Gastroesophageal sphincter (tissue), 4 donors: ENCODE measurements around the gene ADAMTS2. TPM values are rescaled to one million over a fixed set of nuclear protein-coding genes. Genes with fewer than 3 reads are reported as not detected.

ENCODE experiments used
- ATAC-seq: fragments of 150-250 bp; one replicate; pipeline ENCODE4 v1.9.1; 2016; ENCODE audit warnings: mild to moderate bottlenecking, moderate library complexity
- H3K27ac ChIP-seq, 4 donors: fragments of 200-600 bp; sonication (generic) in 3 of 4; 1 replicate in 3 of 4; 2 replicates in 1 of 4; pipeline ENCODE4 v1.5.1; 2016 to 2019
- H3K27me3 ChIP-seq: fragments of 200-600 bp; sonication (generic); one replicate; pipeline ENCODE4 v1.5.1; 2019
- H3K36me3 ChIP-seq, 2 donors: fragments of 200-600 bp; sonication (generic); one replicate each; pipeline ENCODE4 v1.5.1; 2019; ENCODE audit warnings: control low read depth in 1 of 2
- H3K4me1 ChIP-seq, 3 donors: fragments of 200-600 bp; sonication (generic); 1 replicate in 2 of 3; 2 replicates in 1 of 3; pipeline ENCODE4 v1.5.1; 2016 to 2019; ENCODE audit warnings: control low read depth in 2 of 3
- H3K4me3 ChIP-seq, 2 donors: fragments of 200-600 bp; sonication (generic); one replicate each; pipeline ENCODE4 v1.5.1; 2019; ENCODE audit warnings: mild to moderate bottlenecking in 1 of 2, moderate library complexity in 1 of 2
- H3K9me3 ChIP-seq, 3 donors: fragments of 200-600 bp; sonication (generic); one replicate each; pipeline ENCODE4 v1.5.1; 2017 to 2019; ENCODE audit warnings: control low read depth in 2 of 3
- CTCF ChIP-seq, 4 experiments: fragments of 200-600 bp in 2 of 4; fragments of 450-650 bp in 2 of 4; sonication (generic) in 1 of 4; IDR thresholded peaks; one replicate each; pipeline ENCODE4 v1.5.1; 2017 to 2019; ENCODE audit warnings: antibody characterized with exemption in 4 of 4, mild to moderate bottlenecking in 2 of 4, moderate library complexity in 2 of 4
- EP300 ChIP-seq: sonication (generic); formaldehyde crosslinking; IDR thresholded peaks from one replicate; pipeline ENCODE4 v1.6.1; 2017; ENCODE audit warnings: antibody characterized with exemption, mild to moderate bottlenecking
- POLR2A ChIP-seq, 2 donors: fragments of 450-650 bp; IDR thresholded peaks; one replicate each; pipeline ENCODE4 v1.6.1; 2017; ENCODE audit warnings: antibody characterized with exemption in 2 of 2, mild to moderate bottlenecking in 2 of 2, moderate library complexity in 1 of 2
- POLR2AphosphoS5 ChIP-seq: sonication (generic); formaldehyde crosslinking; IDR thresholded peaks from one replicate; pipeline ENCODE4 v1.6.1; 2017; ENCODE audit warnings: antibody characterized with exemption
- WGBS, 2 donors: methylation state at CpG; one replicate each; pipeline ENCODE4 v1.1.5; 2018; ENCODE audit warnings: low coverage in 1 of 2; 5-methylcytosine and 5-hydroxymethylcytosine counted together
- total RNA-seq, 4 donors: library from RNA; depleted of rRNA; stranded (reverse); fragments of >200 nt; gene quantifications; one replicate each; pipeline ENCODE4 v1.1.0, GENCODE V29; 2016

ADAMTS2 gene
- total RNA-seq, 4 donors from 2014 or later: 14.8 to 24.8 (median 22.6) TPM

GRCh38 chr5:179256328-179257175, 88.7 kb downstream of the ADAMTS2 start:
- TF ChIP-seq CTCF (IDR thresholded peaks at IDR 0.05) (no peak), EP300 (no peak), POLR2AphosphoS5 (no peak), POLR2A (IDR thresholded peaks at IDR 0.05) (no peak)
- no peaks in the 10 kb centered on the region for H3K36me3 ChIP-seq
- WGBS, 2 donors: 79 to 81% methylated on average over 3 to 16 of the region's 23 CpGs
- no peaks in the 10 kb centered on the region for H3K27me3 ChIP-seq
- no peak for ATAC-seq
- H3K4me3 ChIP-seq: no peak overlapping the region
- H3K4me1 ChIP-seq: no peaks in the 10 kb centered on the region
- peak overlapping the region in 1 of 4 donors; percentile 22 for H3K27ac ChIP-seq
- no peaks in the 10 kb centered on the region for H3K9me3 ChIP-seq

- Histone ChIP-seq H3K4me1 (no peaks in the 10 kb centered on the region), H3K27ac (no peak overlapping the region), H3K27me3 (no peaks in the 10 kb centered on the region), H3K9me3 (no peaks in the 10 kb centered on the region), H3K4me3 (no peak overlapping the region), H3K36me3 (no peaks in the 10 kb centered on the region)
- no peak for TF ChIP-seq CTCF (IDR thresholded peaks at IDR 0.05)
- no peak for TF ChIP-seq POLR2A (IDR thresholded peaks at IDR 0.05)
- no peak for TF ChIP-seq EP300
- TF ChIP-seq POLR2AphosphoS5: no peak
- ATAC-seq: no peak
- WGBS, 2 donors: no CpG with 5 or more reads among the region's 15 CpGs
Observed at GRCh38 chr5:179255527-179256327, 89.5 kb downstream of the ADAMTS2 start.

GRCh38 chr5:179254638-179255271, 90.5 kb downstream of the ADAMTS2 start:
- Histone ChIP-seq H3K36me3 (no peaks in the 10 kb centered on the region), H3K27ac (no peak overlapping the region), H3K4me1 (no peaks in the 10 kb centered on the region), H3K27me3 (no peaks in the 10 kb centered on the region), H3K9me3 (no peaks in the 10 kb centered on the region), H3K4me3 (no peak overlapping the region)
- ATAC-seq: no peak
- no peak for TF ChIP-seq CTCF (IDR thresholded peaks at IDR 0.05)
- TF ChIP-seq POLR2AphosphoS5: no peak
- TF ChIP-seq POLR2A (IDR thresholded peaks at IDR 0.05): no peak
- no peak for TF ChIP-seq EP300
- 84 to 87% methylated on average over 4 to 5 of the region's 5 CpGs for WGBS, 2 donors

GRCh38 chr5:179253730-179254129, 91.5 kb downstream of the ADAMTS2 start:
- Histone ChIP-seq H3K4me1 (no peaks in the 10 kb centered on the region), H3K36me3 (no peaks in the 10 kb centered on the region), H3K9me3 (no peaks in the 10 kb centered on the region), H3K27ac (no peak overlapping the region), H3K27me3 (no peaks in the 10 kb centered on the region), H3K4me3 (no peak overlapping the region)
- TF ChIP-seq POLR2A (IDR thresholded peaks at IDR 0.05) (no peak), POLR2AphosphoS5 (no peak)
- ATAC-seq: no peak
- WGBS, 2 donors: 81% methylated on average over 2 of the region's 5 CpGs; no CpG with 5 or more reads in 1 of the 2 donors

GRCh38 chr5:179251276-179251969, 93.8 kb downstream of the ADAMTS2 start:
- H3K36me3 ChIP-seq: no peaks in the 10 kb centered on the region
- H3K27ac ChIP-seq: no peak overlapping the region
- H3K9me3 ChIP-seq: peaks cover 0 to 4% (median 0%) of the 10 kb centered on the region in 3 donors
- TF ChIP-seq CTCF (IDR thresholded peaks at IDR 0.05): no peak
- no peak for TF ChIP-seq POLR2AphosphoS5
- TF ChIP-seq EP300: no peak
- TF ChIP-seq POLR2A (IDR thresholded peaks at IDR 0.05): no peak
- no peaks in the 10 kb centered on the region for H3K4me1 ChIP-seq
- no peak overlapping the region for H3K4me3 ChIP-seq
- no peak for ATAC-seq
- WGBS, 2 donors: 81 to 97% methylated on average over 5 to 8 of the region's 8 CpGs
- no peaks in the 10 kb centered on the region for H3K27me3 ChIP-seq
